HG02678 (cell line): ENCODE results near the gene UCN2.
"Not testable (repeated sequence)": the region's sequence is repeated elsewhere in the genome, so short reads cannot be mapped to it uniquely, and the experiment has no call there.

Source experiments
- ATAC-seq: cut with Tn5 transposase; IDR thresholded peaks from one replicate; pipeline ENCODE4 v1.9.1; 2021; ENCODE audit warnings: mild to moderate bottlenecking, moderate library complexity; ENCODE audit not compliant: unreplicated experiment

The UCN2 gene

GRCh38 chr3:48543271-48543866 is 20.2 kb downstream of the UCN2 start:
- no peak for ATAC-seq

- ATAC-seq = no peak
Observed at GRCh38 chr3:48538451-48538850, 25.1 kb downstream of the UCN2 start.

DNA sequence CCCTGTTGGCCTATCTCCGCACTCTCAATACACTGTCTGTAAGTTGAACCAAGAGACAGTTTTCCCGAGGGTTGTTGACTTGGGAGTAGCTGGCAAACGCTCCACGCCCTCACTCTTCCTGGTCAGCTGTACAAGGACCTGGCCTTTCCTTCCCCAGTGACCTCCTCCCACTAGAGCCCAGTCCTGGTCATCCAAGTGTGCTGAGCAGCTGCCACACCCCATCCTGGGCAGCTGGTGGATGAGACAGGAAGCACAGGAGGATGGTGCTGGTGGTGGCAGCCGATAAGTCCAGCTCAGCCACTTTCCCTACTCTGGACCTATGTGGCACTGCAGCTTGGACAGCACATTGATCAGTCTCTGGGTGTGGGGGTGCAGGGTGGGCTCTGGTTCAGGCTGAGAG is 26.8 kb downstream of the UCN2 start:
- no peak for ATAC-seq

GRCh38 chr3:48536116-48536515 is 27.5 kb downstream of the UCN2 start:
- no peak for ATAC-seq

DNA sequence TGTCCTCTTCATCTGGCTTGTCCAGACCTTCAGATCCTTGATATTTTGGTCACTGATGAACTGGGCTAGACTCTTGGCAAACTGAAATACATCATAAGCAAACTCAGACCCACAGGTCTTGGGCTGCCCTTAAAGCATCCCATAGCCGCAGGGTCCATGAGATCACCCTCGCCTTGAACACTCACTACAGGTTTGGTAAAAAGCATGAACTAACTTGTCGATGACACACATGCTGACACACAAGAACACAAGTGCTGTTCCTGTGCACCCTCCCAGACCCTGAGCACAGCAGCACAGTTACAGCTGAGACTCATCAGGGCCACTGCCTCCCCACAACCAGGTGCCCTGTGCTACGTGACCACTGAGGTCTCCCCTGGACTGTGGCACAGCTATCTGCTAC is 28.0 kb downstream of the UCN2 start:
- ATAC-seq = no peak

- ATAC-seq = no peak
Observed at GRCh38 chr3:48532977-48533337, 30.6 kb downstream of the UCN2 start.

GRCh38 chr3:48532271-48532976 is 31.2 kb downstream of the UCN2 start:
- ATAC-seq = no peak

- ATAC-seq = not testable (repeated sequence)
Observed at GRCh38 chr3:48530701-48531100, 32.9 kb downstream of the UCN2 start.

DNA sequence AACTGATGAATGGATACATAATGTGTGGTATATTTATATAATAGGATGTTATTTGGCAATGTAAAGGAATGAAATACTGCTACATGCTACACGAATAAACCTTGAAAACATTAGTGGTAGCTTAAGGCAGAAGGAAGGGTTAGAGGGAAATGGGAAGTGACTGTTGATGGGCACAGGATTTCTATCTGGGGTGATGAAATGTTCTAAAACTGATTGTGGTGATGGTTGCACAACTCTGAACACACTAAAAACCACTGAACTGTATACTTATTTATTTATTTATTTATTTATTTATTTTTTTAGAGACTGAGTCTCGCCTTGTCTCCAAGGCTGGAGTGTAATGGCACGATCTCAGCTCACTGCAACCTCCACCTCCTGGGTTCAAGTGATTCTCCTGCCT is 34.8 kb downstream of the UCN2 start:
- no peak for ATAC-seq

GRCh38 chr3:48528048-48528447 is 35.5 kb downstream of the UCN2 start:
- no peak for ATAC-seq

GRCh38 chr3:48524970-48525369 is 38.6 kb downstream of the UCN2 start:
- ATAC-seq = no peak

DNA sequence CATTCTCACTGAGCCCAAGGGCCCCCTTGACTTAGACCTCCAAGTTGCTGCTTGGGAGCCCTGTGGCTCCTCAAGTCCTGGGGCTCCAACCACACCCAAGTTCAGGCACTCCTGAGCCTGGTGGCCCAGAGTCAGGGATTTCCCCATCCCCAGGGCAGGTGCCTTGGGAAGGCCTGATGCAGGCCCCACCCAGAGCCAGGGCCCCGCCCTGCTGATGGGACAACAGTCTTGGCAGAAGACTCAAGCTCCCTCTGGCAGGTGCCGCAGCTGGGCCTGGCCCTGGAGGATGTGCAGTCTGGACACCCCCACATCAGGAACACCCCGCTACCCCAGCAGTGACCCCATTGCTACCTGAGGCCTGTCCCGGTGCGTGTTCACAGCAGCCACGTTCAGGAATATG is 41.9 kb downstream of the UCN2 start:
- no peak for ATAC-seq

DNA sequence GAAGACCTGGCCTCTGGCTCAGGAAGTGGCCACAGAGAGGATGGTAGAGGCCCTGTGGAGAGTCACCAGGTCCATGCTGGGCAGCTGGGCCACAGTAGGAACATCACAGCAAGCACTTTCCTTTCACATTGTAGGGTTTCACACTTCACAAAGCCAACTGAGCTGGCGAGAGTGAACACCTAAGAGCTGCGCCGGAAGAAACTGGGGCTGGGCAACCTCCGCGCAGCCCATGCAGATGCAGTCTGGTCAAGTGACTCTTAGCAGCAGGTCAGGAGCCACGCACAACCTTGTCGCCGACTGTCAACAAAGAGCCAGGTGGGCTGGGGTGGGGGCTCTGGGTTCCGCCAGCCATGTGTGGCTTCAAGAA is 44.3 kb downstream of the UCN2 start:
- ATAC-seq = no peak

DNA sequence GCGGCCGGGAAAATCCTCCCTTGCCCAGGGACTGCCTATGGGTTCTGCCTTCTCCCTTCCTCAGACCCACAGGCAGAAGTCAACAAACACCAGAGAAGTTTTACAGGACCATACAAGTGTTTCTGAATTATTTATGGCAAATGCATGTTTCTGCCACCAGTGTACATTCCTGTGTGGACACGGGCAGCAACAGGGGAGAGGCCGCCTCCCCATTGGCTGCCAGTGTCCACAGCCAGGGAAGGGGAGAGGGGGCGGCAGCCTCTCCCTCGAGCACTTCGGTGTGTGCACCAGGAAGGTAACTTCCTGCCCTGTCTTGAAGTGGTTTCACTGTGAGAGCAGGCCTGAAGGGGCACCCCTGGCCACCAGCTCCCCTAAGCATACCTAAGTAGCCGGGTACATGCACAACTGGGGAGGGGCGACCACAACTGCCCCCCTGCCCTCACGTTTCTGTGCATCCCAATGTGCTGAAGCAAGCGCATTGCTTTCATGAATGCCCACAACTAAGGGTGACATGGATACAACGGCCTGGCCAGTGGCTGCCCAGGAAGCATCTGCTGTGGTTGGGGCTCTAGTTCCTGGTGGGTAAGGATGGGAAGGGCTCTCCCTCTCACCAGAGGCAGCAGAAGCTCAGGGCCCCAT is 44.8 kb downstream of the UCN2 start:
- no peak for ATAC-seq

GRCh38 chr3:48518069-48518468 is 45.5 kb downstream of the UCN2 start:
- no peak for ATAC-seq

DNA sequence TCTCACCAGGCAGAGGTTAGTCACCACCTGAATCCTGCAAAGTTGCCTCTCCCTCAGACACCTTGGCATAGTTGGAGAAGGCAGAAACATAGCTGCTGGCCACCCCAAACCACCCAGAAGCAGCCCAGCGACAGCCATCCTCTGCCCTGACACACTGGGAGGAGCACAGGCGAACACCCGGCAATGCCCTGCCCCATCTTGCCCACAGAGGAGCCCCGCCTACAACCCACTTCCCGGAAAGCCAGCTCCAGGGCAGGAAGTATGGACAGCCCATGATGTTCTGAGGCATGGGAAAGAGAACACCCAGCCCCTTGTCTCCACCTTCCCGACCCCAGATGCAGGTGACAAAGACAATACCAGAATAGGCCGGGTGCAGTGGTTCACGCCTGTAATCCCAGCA is 47.0 kb downstream of the UCN2 start:
- ATAC-seq = no peak

DNA sequence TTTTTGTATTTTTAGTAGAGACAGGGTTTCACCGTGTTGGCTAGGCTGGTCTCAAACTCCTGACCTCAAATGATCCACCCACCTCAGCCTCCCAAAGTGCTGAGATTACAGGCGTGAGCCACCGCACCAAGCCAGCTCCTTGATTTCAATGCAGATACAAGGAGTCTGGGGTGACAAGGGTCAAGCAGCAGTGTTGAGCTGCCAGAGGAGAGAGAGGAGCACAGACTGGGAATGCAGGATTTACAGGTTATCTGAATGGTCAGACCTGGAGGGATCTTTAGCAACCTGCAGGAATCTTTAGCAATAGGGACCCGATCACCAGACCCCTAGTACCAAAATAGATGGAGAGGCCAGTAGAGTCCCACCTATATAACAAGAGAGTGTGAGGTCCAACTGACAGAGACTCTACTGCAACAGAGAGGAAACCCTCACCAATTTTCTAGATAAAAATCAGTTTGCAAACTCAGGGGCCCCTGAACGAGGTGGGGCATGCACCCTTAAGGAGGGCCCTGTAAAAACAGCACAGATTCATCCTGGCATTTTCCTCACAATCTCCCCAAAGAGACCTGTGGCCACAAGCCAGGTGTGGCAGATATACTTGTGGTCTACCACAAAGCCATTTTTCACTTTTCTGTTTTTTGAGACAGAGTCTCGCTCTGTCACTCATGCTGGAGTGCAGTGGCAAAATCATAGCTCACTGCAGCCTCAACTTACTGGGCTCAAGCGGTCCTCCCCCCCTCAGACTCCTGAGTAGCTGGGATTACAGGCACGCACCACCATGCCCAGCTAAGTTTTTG is 49.0 kb downstream of the UCN2 start:
- ATAC-seq = no peak
